ENCODE measurements around the gene SLC49A4.

DNA sequence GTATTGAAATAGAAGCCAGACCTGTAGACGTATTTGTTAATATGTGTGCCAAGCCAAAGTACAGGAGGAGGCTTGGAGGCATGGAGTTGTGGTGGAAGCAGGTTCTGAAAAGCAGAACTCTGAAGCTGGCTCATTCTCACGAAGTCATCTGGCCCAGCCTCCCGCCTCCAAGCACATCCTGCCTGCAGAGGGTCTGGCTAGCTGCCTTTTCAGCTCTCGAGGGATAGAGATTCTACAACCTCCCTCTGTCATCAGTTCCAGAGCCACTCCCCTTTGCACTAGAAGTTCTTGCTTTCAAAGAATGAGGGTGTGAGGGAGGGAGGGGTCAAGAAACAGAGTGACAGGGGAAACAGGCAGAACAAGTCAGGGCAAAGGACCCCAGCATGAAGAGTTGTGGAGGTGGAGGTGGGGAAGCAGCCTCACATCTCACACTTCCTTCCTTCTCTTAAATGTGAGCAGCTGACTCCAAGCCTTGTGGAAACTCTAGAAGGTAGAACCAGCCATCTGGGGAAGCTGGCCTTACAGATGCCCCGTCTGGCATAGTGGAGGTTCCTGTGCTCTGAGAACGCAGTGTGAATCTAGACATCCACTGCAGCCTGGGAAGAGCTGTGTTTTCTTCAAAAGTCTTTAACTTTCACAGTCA, 95.3 kb downstream of the SLC49A4 start:
- TF ChIP-seq, protein P1, sequence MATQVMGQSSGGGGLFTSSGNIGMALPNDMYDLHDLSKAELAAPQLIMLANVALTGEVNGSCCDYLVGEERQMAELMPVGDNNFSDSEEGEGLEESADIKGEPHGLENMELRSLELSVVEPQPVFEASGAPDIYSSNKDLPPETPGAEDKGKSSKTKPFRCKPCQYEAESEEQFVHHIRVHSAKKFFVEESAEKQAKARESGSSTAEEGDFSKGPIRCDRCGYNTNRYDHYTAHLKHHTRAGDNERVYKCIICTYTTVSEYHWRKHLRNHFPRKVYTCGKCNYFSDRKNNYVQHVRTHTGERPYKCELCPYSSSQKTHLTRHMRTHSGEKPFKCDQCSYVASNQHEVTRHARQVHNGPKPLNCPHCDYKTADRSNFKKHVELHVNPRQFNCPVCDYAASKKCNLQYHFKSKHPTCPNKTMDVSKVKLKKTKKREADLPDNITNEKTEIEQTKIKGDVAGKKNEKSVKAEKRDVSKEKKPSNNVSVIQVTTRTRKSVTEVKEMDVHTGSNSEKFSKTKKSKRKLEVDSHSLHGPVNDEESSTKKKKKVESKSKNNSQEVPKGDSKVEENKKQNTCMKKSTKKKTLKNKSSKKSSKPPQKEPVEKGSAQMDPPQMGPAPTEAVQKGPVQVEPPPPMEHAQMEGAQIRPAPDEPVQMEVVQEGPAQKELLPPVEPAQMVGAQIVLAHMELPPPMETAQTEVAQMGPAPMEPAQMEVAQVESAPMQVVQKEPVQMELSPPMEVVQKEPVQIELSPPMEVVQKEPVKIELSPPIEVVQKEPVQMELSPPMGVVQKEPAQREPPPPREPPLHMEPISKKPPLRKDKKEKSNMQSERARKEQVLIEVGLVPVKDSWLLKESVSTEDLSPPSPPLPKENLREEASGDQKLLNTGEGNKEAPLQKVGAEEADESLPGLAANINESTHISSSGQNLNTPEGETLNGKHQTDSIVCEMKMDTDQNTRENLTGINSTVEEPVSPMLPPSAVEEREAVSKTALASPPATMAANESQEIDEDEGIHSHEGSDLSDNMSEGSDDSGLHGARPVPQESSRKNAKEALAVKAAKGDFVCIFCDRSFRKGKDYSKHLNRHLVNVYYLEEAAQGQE (IDR thresholded peaks at IDR 0.05; ENCODE audit: insufficient read depth in 1 of 2, low read depth in 2 of 2, low read length in 2 of 2) = no peak
- peak; percentile 18; the same call in 1 of the 2 replicates for TF ChIP-seq POLR2AphosphoS5 (IDR thresholded peaks at IDR 0.05; ENCODE audit: low read depth, low read length)
